ENCODE results near the gene MAMDC4. TPM values are rescaled to one million over a fixed set of nuclear protein-coding genes. Genes with fewer than 3 reads are reported as not detected.

The MAMDC4 gene
- total and polyA plus RNA-seq, 2 of the 13 experiments (the other 11 are each of a cell fraction or from before 2014, with no cell fraction given) = 6.0 to 6.8 TPM

- TF ChIP-seq ZNF768 (CRISPR knock-in tag; IDR thresholded peaks at IDR 0.05) (0 out of 2 replicates have a peak, but pooled peaks have one; percentile 18), REL (CRISPR knock-in tag; conservative IDR thresholded peaks at IDR 0.05) (0 out of 2 replicates have a peak, but pooled peaks have one; percentile 23), BCL3 (CRISPR knock-in tag; IDR thresholded peaks at IDR 0.05) (0 out of 2 replicates have a peak, but pooled peaks have one; percentile 48), KDM5A (IDR thresholded peaks at IDR 0.05; ENCODE audit: borderline replicate concordance, low read length) (0 out of 2 replicates have a peak, but pooled peaks have one; percentile 45), NFRKB (IDR thresholded peaks at IDR 0.05) (no peak), ZBTB2 (CRISPR knock-in tag; IDR thresholded peaks at IDR 0.05; ENCODE audit: low read depth) (0 out of 2 replicates have a peak, but pooled peaks have one; percentile 42), HNRNPH1 (optimal IDR thresholded peaks at IDR 0.05; ENCODE audit: low read depth, low read length) (no peak), YEATS4 (CRISPR knock-in tag; IDR thresholded peaks at IDR 0.05; ENCODE audit: borderline replicate concordance) (peak; percentile 6; the same call in 1 of the 2 replicates), ZNF552 (CRISPR knock-in tag; IDR thresholded peaks at IDR 0.05; ENCODE audit: borderline replicate concordance) (no peak), ZNF335 (CRISPR knock-in tag; IDR thresholded peaks at IDR 0.05) (no peak), ZNF784 (CRISPR knock-in tag; IDR thresholded peaks at IDR 0.05; ENCODE audit: borderline replicate concordance) (0 out of 2 replicates have a peak, but pooled peaks have one; percentile 20), SRSF1 (optimal IDR thresholded peaks at IDR 0.05; ENCODE audit: low read depth, low read length) (peak; percentile 10), ERF (CRISPR knock-in tag; IDR thresholded peaks at IDR 0.05) (no peak), NR3C1 (CRISPR knock-in tag; IDR thresholded peaks at IDR 0.05) (no peak), ZNF816 (CRISPR knock-in tag; IDR thresholded peaks at IDR 0.05; ENCODE audit: borderline replicate concordance) (0 out of 2 replicates have a peak, but pooled peaks have one; percentile 2), AGO1 (IDR thresholded peaks at IDR 0.05; ENCODE audit: low read depth, low read length, poor library complexity, severe bottlenecking) (peak; percentile 95), NR0B2 (CRISPR knock-in tag; IDR thresholded peaks at IDR 0.05) (no peak), THYN1 (CRISPR knock-in tag; IDR thresholded peaks at IDR 0.05; ENCODE audit: borderline replicate concordance, low read depth) (no peak), ARNT2 (CRISPR knock-in tag; IDR thresholded peaks at IDR 0.05; ENCODE audit: low read depth) (peak; percentile 52; the same call in 1 of the 2 replicates), ZUFSP (CRISPR knock-in tag; IDR thresholded peaks at IDR 0.05; ENCODE audit: borderline replicate concordance) (no peak), ZNF724P (CRISPR knock-in tag; IDR thresholded peaks at IDR 0.05; ENCODE audit: borderline replicate concordance) (peak; percentile 21; the same call in 1 of the 2 replicates), RBFOX2 (IDR thresholded peaks at IDR 0.05; ENCODE audit: low read depth, low read length) (peak; percentile 85), ZNF879 (CRISPR knock-in tag; IDR thresholded peaks at IDR 0.05) (0 out of 2 replicates have a peak, but pooled peaks have one; percentile 51)
These were observed 43.9 kb upstream of the MAMDC4 start (continued) for GRCh38 chr9:136808075-136808805.
